HepG2 (cell line): ENCODE measurements around the gene SLIRP. TPM values are rescaled to one million over a fixed set of nuclear protein-coding genes. Genes with fewer than 3 reads are reported as not detected.
A peak's percentile ranks its signal among the peaks of the same experiment; 100 is the strongest.

ENCODE experiments used
- ATRX ChIP-seq: sonication (generic); formaldehyde crosslinking; IDR thresholded peaks from 2 replicates; pipeline ENCODE4 v1.4.0; 2020; ENCODE audit warnings: missing genetic modification reagents, borderline replicate concordance
- BORCS8-MEF2B ChIP-seq: sonication (generic); formaldehyde crosslinking; IDR thresholded peaks from 2 replicates; pipeline ENCODE4 v1.8.0; 2022; ENCODE audit warnings: mild to moderate bottlenecking, missing genetic modification reagents
- CBX5 ChIP-seq: sonication (generic); formaldehyde crosslinking; IDR thresholded peaks from 2 replicates; pipeline ENCODE4 v1.4.0; 2020; ENCODE audit warnings: missing genetic modification reagents, borderline replicate concordance
- HNRNPLL ChIP-seq: fragments of 200-400 bp; formaldehyde crosslinking; IDR thresholded peaks from 2 replicates; pipeline ENCODE4 v1.6.1; 2017; ENCODE audit warnings: mild to moderate bottlenecking, low read depth, low read length; ENCODE audit not compliant: poor library complexity, severe bottlenecking
- KAT8 ChIP-seq: IDR thresholded peaks from 2 replicates; pipeline ENCODE4 v1.6.1; 2016; ENCODE audit warnings: missing genetic modification reagents, missing compliant biosample characterization
- KDM2A ChIP-seq: sonication (generic); formaldehyde crosslinking; IDR thresholded peaks from 2 replicates; pipeline ENCODE4 v1.4.0; 2020; ENCODE audit warnings: low read depth, missing genetic modification reagents, borderline replicate concordance
- KLF12 ChIP-seq: sonication (generic); formaldehyde crosslinking; IDR thresholded peaks from 2 replicates; pipeline ENCODE4 v1.4.0; 2020; ENCODE audit warnings: missing genetic modification reagents, borderline replicate concordance
- MTF2 ChIP-seq: sonication (generic); formaldehyde crosslinking; IDR thresholded peaks from 2 replicates; pipeline ENCODE4 v1.5.0; 2020; ENCODE audit warnings: missing genetic modification reagents, borderline replicate concordance
- MXD1 ChIP-seq: sonication (generic); formaldehyde crosslinking; IDR thresholded peaks from 2 replicates; pipeline ENCODE4 v1.4.0; 2020; ENCODE audit warnings: mild to moderate bottlenecking, missing genetic modification reagents
- MYPOP ChIP-seq: sonication (generic); formaldehyde crosslinking; IDR thresholded peaks from 2 replicates; pipeline ENCODE4 v1.8.1; 2023; ENCODE audit warnings: mild to moderate bottlenecking, moderate library complexity, missing genetic modification reagents
- PBX2 ChIP-seq: IDR thresholded peaks from 2 replicates; pipeline ENCODE4 v1.6.1; 2016; ENCODE audit warnings: control low read depth
- RNF2 ChIP-seq: fragments of 450-650 bp; conservative IDR thresholded peaks from 2 replicates; pipeline ENCODE4 v1.6.1; 2016; ENCODE audit warnings: low read depth
- RXRA ChIP-seq: sonication (generic); formaldehyde crosslinking; IDR thresholded peaks from 2 replicates; pipeline ENCODE4 v1.5.1; 2020; ENCODE audit warnings: missing genetic modification reagents
- RXRB ChIP-seq: IDR thresholded peaks from 2 replicates; pipeline ENCODE4 v1.6.1; 2016; ENCODE audit warnings: borderline replicate concordance, missing genetic modification reagents, missing compliant biosample characterization
- SOX5 ChIP-seq: IDR thresholded peaks from 2 replicates; pipeline ENCODE4 v1.6.1; 2016; ENCODE audit warnings: borderline replicate concordance
- U2AF1 ChIP-seq: fragments of 200-400 bp; formaldehyde crosslinking; optimal IDR thresholded peaks from 2 replicates; pipeline ENCODE3; 2017; ENCODE audit warnings: mild to moderate bottlenecking, low read depth, low read length
- YY1 ChIP-seq: IDR thresholded peaks from 2 replicates; pipeline ENCODE4 v1.6.1; 2011; ENCODE audit warnings: low read length, low read depth, moderate library complexity, mild to moderate bottlenecking; ENCODE audit not compliant: insufficient read depth, insufficient replicate concordance
- ZNF12 ChIP-seq: sonication (generic); formaldehyde crosslinking; IDR thresholded peaks from 2 replicates; pipeline ENCODE4 v1.5.0; 2020; ENCODE audit warnings: missing genetic modification reagents
- ZNF616 ChIP-seq: sonication (generic); formaldehyde crosslinking; IDR thresholded peaks from 2 replicates; pipeline ENCODE4 v1.5.0; 2020; ENCODE audit warnings: low read depth, mild to moderate bottlenecking, missing genetic modification reagents
- ZNF629 ChIP-seq: sonication (generic); formaldehyde crosslinking; conservative IDR thresholded peaks from 2 replicates; pipeline ENCODE4 v1.5.0; 2020; ENCODE audit warnings: missing genetic modification reagents
- polyA plus RNA-seq, 8 experiments: library from polyadenylated mRNA; depleted of rRNA in 3 of 8; stranded (reverse) in 7 of 8; unstranded in 1 of 8; fragments of >200 nt; fragmentation: Illumina TruSeq in 4 of 8; extraction: Trizol in 4 of 8; gene quantifications; 2 replicates each; pipeline versions ENCODE4 v1.2.1 to v1.2.3, GENCODE V29; 2011 to 2016; ENCODE audit warnings: low read depth in 4 of 8, missing spikeins in 1 of 8, mixed read lengths in 1 of 8; ENCODE audit not compliant: insufficient read depth in 1 of 8
- total RNA-seq, 5 experiments: library from RNA; depleted of rRNA; stranded (reverse); fragments of >200 nt; fragmentation: Illumina TruSeq; extraction: Trizol; gene quantifications; 2 replicates each; pipeline ENCODE4 v1.2.3, GENCODE V29; 2016; ENCODE audit warnings: low read depth in 1 of 5
- TF ChIP-seq, protein P1 (sequence below): sonication (generic); formaldehyde crosslinking; IDR thresholded peaks from 2 replicates; pipeline ENCODE4 v1.4.0; 2020; ENCODE audit warnings: missing genetic modification reagents
- TF ChIP-seq, protein P2 (sequence below): sonication (generic); formaldehyde crosslinking; IDR thresholded peaks from 2 replicates; pipeline ENCODE4 v1.4.0; 2020; ENCODE audit warnings: missing genetic modification reagents, borderline replicate concordance

SLIRP gene
- total and polyA plus RNA-seq, 2 of the 13 experiments (the other 11 are each of a cell fraction or from before 2014, with no cell fraction given): 281 to 548 TPM

DNA sequence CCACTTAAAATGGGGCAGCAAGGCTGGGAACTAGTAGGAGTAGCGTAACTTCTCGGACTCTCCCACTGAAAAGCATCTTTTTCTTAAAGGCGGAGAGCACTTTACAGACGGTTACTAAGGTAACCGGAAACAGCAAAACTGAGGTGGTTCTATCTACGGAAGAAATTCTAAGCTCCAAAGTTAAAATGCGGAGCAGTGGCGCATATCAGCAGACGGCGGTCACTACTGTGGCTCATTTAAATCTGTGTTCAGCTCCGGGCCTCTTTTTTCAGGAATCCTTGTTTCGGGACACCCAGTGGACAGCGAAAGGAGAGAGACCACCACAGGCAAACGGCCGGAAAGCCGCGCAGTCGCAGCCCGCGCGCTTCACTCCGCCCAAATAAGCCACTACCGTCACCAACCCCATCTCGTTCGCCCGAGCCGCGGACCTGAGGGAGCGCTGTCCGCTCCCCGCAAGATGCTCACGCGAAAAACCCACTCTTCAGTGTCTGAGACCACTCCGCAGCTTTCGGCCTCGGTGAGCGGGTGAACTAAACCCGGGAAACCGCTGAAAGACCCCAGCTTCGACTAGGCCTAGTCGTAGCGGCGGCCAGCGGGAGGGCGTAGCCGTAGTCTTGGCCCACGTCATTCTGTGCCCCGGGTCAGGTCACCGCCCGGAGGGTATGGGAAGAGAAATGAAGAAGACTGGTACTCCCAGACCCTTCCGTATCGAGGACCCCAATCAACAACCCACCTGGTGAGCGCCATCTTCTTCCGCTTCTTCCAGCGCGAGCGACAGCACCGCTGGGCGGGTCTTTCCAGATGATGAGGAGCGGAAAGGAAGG, 52.7 kb downstream of the SLIRP start, which contains the start of gene SNW1 (continued):
- TF ChIP-seq MXD1 (peak; percentile 79; the same call in 1 of the 2 replicates), ATRX (CRISPR knock-in tag) (no peak), ZNF616 (CRISPR knock-in tag) (0 out of 2 replicates have a peak, but pooled peaks have one; percentile 49), BORCS8-MEF2B (peak; percentile 57; the same call in 1 of the 2 replicates), RNF2 (0 out of 2 replicates have a peak, but pooled peaks have one; percentile 28), ZNF629 (no peak), HNRNPLL (peak; percentile 72), ZNF12 (no peak), YY1 (peak; percentile 93), KAT8 (peak; percentile 93), U2AF1 (peak; percentile 55), PBX2 (CRISPR knock-in tag) (peak; percentile 46; the same call in 1 of the 2 replicates), KLF12 (no peak), CBX5 (CRISPR knock-in tag) (0 out of 2 replicates have a peak, but pooled peaks have one; percentile 49), RXRA (CRISPR knock-in tag) (0 out of 2 replicates have a peak, but pooled peaks have one; percentile 46), MTF2 (CRISPR knock-in tag) (no peak), SOX5 (CRISPR knock-in tag) (peak; percentile 23; the same call in 1 of the 2 replicates), RXRB (CRISPR knock-in tag) (peak; percentile 36; the same call in 1 of the 2 replicates), KDM2A (CRISPR knock-in tag) (peak; percentile 81), MYPOP (CRISPR knock-in tag) (peak; percentile 61)
- TF ChIP-seq, protein P1, sequence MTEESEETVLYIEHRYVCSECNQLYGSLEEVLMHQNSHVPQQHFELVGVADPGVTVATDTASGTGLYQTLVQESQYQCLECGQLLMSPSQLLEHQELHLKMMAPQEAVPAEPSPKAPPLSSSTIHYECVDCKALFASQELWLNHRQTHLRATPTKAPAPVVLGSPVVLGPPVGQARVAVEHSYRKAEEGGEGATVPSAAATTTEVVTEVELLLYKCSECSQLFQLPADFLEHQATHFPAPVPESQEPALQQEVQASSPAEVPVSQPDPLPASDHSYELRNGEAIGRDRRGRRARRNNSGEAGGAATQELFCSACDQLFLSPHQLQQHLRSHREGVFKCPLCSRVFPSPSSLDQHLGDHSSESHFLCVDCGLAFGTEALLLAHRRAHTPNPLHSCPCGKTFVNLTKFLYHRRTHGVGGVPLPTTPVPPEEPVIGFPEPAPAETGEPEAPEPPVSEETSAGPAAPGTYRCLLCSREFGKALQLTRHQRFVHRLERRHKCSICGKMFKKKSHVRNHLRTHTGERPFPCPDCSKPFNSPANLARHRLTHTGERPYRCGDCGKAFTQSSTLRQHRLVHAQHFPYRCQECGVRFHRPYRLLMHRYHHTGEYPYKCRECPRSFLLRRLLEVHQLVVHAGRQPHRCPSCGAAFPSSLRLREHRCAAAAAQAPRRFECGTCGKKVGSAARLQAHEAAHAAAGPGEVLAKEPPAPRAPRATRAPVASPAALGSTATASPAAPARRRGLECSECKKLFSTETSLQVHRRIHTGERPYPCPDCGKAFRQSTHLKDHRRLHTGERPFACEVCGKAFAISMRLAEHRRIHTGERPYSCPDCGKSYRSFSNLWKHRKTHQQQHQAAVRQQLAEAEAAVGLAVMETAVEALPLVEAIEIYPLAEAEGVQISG (CRISPR knock-in tag): peak; percentile 78; the same call in 1 of the 2 replicates
- TF ChIP-seq, protein P2, sequence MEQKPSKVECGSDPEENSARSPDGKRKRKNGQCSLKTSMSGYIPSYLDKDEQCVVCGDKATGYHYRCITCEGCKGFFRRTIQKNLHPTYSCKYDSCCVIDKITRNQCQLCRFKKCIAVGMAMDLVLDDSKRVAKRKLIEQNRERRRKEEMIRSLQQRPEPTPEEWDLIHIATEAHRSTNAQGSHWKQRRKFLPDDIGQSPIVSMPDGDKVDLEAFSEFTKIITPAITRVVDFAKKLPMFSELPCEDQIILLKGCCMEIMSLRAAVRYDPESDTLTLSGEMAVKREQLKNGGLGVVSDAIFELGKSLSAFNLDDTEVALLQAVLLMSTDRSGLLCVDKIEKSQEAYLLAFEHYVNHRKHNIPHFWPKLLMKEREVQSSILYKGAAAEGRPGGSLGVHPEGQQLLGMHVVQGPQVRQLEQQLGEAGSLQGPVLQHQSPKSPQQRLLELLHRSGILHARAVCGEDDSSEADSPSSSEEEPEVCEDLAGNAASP (CRISPR knock-in tag): 0 out of 2 replicates have a peak, but pooled peaks have one; percentile 27
